CD4-positive, alpha-beta T cell (primary cell): ENCODE data around the gene TEKTIP1. TPM values are rescaled to one million over a fixed set of nuclear protein-coding genes. Genes with fewer than 3 reads are reported as not detected.

Experiments used
- ATAC-seq: fragments of 200-7000 bp; cut with Tn5 transposase; one replicate; pipeline ENCODE4 v1.10.0; 2022; ENCODE audit warnings: mild to moderate bottlenecking; ENCODE audit not compliant: poor library complexity
- CTCF ChIA-PET: fragments of 350-600 bp; sonication (Branson Sonifier 250); formaldehyde crosslinking; loops from one replicate; lab custom pipeline; 2021; ENCODE audit warnings: antibody characterized with exemption, inconsistent platforms; lab: Charles Lee
- POLR2A ChIA-PET: fragments of 350-600 bp; sonication (Branson Sonifier 250); formaldehyde crosslinking; loops from one replicate; lab custom pipeline; 2021; ENCODE audit warnings: antibody characterized with exemption, inconsistent platforms; lab: Charles Lee
- DNase-seq, 14 experiments: peaks; one replicate each; pipeline ENCODE4 v3.0.0-alpha.2; 2013 to 2020; ENCODE audit warnings: mixed read lengths in 2 of 14
- H3K27ac ChIP-seq, 2 donors: one replicate each; pipeline versions ENCODE4 v1.5.1 to v1.7.0; 2013; ENCODE audit warnings: low read length in 2 of 2, low read depth in 1 of 2, mild to moderate bottlenecking in 1 of 2
- H3K27me3 ChIP-seq, 2 experiments: 1 replicate in 1 of 2; 2 replicates in 1 of 2; pipeline versions ENCODE4 v1.6.1 to v1.7.0; 2013; ENCODE audit warnings: low read length in 2 of 2, control low read depth in 1 of 2, mild to moderate bottlenecking in 1 of 2, moderate library complexity in 1 of 2; ENCODE audit not compliant: insufficient read depth in 2 of 2, control insufficient read depth in 1 of 2
- H3K36me3 ChIP-seq: one replicate; pipeline ENCODE4 v1.6.1; 2013; ENCODE audit warnings: low read length, control low read depth; ENCODE audit not compliant: insufficient read depth
- H3K4me1 ChIP-seq: one replicate; pipeline ENCODE4 v1.6.1; 2013; ENCODE audit warnings: low read length, control low read depth; ENCODE audit not compliant: insufficient read depth
- H3K4me3 ChIP-seq: one replicate; pipeline ENCODE4 v1.5.1; 2013; ENCODE audit warnings: mild to moderate bottlenecking, low read length, moderate library complexity
- H3K9me3 ChIP-seq, 2 experiments: 1 replicate in 1 of 2; 2 replicates in 1 of 2; pipeline versions ENCODE4 v1.6.1 to v1.7.0; 2013; ENCODE audit warnings: low read length in 2 of 2, mild to moderate bottlenecking in 2 of 2, control low read depth in 1 of 2, moderate library complexity in 1 of 2; ENCODE audit not compliant: control insufficient read depth in 1 of 2, insufficient read depth in 1 of 2
- H3K27ac Mint-ChIP-seq: one replicate; pipeline ENCODE4 v1.8.0; 2020; ENCODE audit warnings: mixed read lengths
- H3K27me3 Mint-ChIP-seq: one replicate; pipeline ENCODE4 v1.8.0; 2021; ENCODE audit warnings: mixed read lengths
- H3K36me3 Mint-ChIP-seq: one replicate; pipeline ENCODE4 v1.8.0; 2021; ENCODE audit warnings: low read depth, mixed read lengths
- H3K4me1 Mint-ChIP-seq: one replicate; pipeline ENCODE4 v1.8.0; 2021; ENCODE audit warnings: low read depth, mixed read lengths
- H3K4me3 Mint-ChIP-seq: one replicate; pipeline ENCODE4 v1.8.0; 2020; ENCODE audit warnings: mild to moderate bottlenecking, mixed read lengths
- H3K9me3 Mint-ChIP-seq: one replicate; pipeline ENCODE4 v1.8.0; 2020; ENCODE audit warnings: mixed read lengths
- intact Hi-C, 2 experiments: fragments of 100-400 bp; cut with DNase I in 1 of 2; cut with micrococcal nuclease in 1 of 2; formaldehyde crosslinking; loops; one replicate each; pipeline versions ENCODE4 v1.15.1 to v1.9.0; 2023 to 2025; cut with DNase I, micrococcal nuclease
- total RNA-seq, 174 experiments: library from RNA in 2 of 174; stranded (reverse) in 2 of 174; gene quantifications; one replicate each; pipeline ENCODE4 v1.2.3 and lab custom pipeline; 2021 to 2026
- TF ChIP-seq, protein P1 (sequence below): fragments of 200-600 bp; IDR thresholded peaks from one replicate; pipeline ENCODE4 v1.8.0; 2022; ENCODE audit warnings: antibody characterized with exemption, mild to moderate bottlenecking

TEKTIP1 gene
- total RNA-seq, 2 experiments from 2014 or later, result 5.7 to 6.0 TPM

DNA sequence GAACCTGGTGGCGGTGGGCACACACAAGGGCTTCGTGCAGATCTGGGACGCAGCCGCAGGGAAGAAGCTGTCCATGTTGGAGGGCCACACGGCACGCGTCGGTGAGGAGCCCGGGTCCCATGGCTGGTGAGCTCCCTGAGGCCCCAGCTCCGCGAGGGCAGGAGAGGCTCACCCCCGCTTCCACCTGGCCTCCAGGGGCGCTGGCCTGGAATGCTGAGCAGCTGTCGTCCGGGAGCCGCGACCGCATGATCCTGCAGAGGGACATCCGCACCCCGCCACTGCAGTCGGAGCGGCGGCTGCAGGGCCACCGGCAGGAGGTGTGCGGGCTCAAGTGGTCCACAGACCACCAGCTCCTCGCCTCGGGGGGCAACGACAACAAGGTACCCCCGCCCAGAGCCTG lies 7.3 kb upstream of the TEKTIP1 start:
- H3K9me3 ChIP-seq, result no peaks in the 10 kb centered on the region
- no peak overlapping the region for H3K4me3 ChIP-seq
- no peaks in the 10 kb centered on the region for H3K27me3 Mint-ChIP-seq
- peaks cover 37% of the 10 kb centered on the region for H3K36me3 Mint-ChIP-seq
- POLR2A ChIA-PET, result no interaction called here
- H3K27ac Mint-ChIP-seq, result no peak overlapping the region
- intact Hi-C loops, result no loop called here
- H3K4me1 ChIP-seq, result no peaks in the 10 kb centered on the region
- ATAC-seq, result no peak
- TF ChIP-seq, protein P1, sequence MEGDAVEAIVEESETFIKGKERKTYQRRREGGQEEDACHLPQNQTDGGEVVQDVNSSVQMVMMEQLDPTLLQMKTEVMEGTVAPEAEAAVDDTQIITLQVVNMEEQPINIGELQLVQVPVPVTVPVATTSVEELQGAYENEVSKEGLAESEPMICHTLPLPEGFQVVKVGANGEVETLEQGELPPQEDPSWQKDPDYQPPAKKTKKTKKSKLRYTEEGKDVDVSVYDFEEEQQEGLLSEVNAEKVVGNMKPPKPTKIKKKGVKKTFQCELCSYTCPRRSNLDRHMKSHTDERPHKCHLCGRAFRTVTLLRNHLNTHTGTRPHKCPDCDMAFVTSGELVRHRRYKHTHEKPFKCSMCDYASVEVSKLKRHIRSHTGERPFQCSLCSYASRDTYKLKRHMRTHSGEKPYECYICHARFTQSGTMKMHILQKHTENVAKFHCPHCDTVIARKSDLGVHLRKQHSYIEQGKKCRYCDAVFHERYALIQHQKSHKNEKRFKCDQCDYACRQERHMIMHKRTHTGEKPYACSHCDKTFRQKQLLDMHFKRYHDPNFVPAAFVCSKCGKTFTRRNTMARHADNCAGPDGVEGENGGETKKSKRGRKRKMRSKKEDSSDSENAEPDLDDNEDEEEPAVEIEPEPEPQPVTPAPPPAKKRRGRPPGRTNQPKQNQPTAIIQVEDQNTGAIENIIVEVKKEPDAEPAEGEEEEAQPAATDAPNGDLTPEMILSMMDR, result no peak
- no peak for DNase-seq
- no peak overlapping the region for H3K27ac ChIP-seq
- no peaks in the 10 kb centered on the region for H3K27me3 ChIP-seq
- no peak overlapping the region for H3K4me3 Mint-ChIP-seq
- CTCF ChIA-PET, result no interaction called here
- no peaks in the 10 kb centered on the region for H3K4me1 Mint-ChIP-seq
- H3K9me3 Mint-ChIP-seq, result no peaks in the 10 kb centered on the region
- peaks cover 69% of the 10 kb centered on the region for H3K36me3 ChIP-seq

DNA sequence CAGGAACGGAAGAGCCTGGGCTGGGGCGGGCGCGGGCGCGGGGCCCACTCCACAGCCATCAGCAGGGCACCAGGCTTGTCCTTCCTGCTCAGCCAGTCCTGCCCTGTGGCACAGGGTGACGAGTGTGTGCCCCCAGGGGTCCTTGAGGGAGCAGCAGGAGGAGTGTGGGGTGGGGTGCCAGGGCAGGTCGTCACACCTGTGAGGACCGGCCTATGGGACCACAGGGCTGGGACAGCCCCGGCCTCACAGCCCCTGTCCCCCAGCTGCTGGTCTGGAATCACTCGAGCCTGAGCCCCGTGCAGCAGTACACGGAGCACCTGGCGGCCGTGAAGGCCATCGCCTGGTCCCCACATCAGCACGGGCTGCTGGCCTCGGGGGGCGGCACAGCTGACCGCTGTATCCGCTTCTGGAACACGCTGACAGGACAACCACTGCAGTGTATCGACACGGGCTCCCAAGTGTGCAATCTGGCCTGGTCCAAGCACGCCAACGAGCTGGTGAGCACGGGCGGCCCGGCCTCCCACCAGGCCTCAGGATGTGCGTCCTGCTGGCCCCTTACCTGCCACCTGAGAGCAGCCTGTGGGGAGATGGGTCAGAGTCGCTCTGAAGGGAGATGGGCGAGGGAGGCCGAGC lies 6.7 kb upstream of the TEKTIP1 start:
- TF ChIP-seq, protein P1, result no peak
- Histone ChIP-seq H3K4me3 (no peak overlapping the region), H3K27me3 (no peaks in the 10 kb centered on the region), H3K4me1 (no peaks in the 10 kb centered on the region), H3K36me3 (peaks cover 64% of the 10 kb centered on the region), H3K9me3 (no peaks in the 10 kb centered on the region), H3K27ac (no peak overlapping the region)
- H3K27ac Mint-ChIP-seq, result no peak overlapping the region
- CTCF ChIA-PET, result no interaction called here
- no peak overlapping the region for H3K4me3 Mint-ChIP-seq
- POLR2A ChIA-PET, result no interaction called here
- no peaks in the 10 kb centered on the region for H3K4me1 Mint-ChIP-seq
- intact Hi-C loops, result no loop called here
- no peak for DNase-seq
- peaks cover 34% of the 10 kb centered on the region for H3K36me3 Mint-ChIP-seq
- H3K9me3 Mint-ChIP-seq, result no peaks in the 10 kb centered on the region
- ATAC-seq, result no peak
- H3K27me3 Mint-ChIP-seq, result no peaks in the 10 kb centered on the region

DNA sequence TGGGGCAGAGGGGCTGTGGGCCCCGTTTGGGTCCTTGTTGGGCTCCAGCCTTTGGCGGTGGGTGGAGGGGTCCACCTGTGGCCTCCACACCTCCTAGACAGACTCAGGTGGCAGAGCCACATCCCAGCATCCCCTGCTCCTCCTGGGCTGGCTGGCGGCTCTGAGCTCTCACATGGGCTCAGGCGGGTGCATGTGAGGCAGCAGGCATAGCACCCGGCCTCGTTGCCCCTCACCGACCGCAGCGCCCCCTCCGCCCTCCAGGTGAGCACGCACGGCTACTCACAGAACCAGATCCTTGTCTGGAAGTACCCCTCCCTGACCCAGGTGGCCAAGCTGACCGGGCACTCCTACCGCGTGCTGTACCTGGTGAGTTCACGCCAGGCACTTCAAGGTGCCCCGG lies 5.9 kb upstream of the TEKTIP1 start:
- ATAC-seq (no peak), DNase-seq (no peak)
- no peaks in the 10 kb centered on the region for H3K27me3 Mint-ChIP-seq
- no peaks in the 10 kb centered on the region for H3K4me1 Mint-ChIP-seq
- intact Hi-C loops, result no loop called here
- peaks cover 56% of the 10 kb centered on the region for H3K36me3 ChIP-seq
- TF ChIP-seq, protein P1, result no peak
- H3K4me3 Mint-ChIP-seq, result no peak overlapping the region
- no peak overlapping the region for H3K27ac ChIP-seq
- H3K4me1 ChIP-seq, result no peaks in the 10 kb centered on the region
- CTCF ChIA-PET, result no interaction called here
- H3K36me3 Mint-ChIP-seq, result peaks cover 41% of the 10 kb centered on the region
- H3K27ac Mint-ChIP-seq, result no peak overlapping the region
- no peak overlapping the region for H3K4me3 ChIP-seq
- H3K9me3 Mint-ChIP-seq, result no peaks in the 10 kb centered on the region
- H3K27me3 ChIP-seq, result no peaks in the 10 kb centered on the region
- H3K9me3 ChIP-seq, result no peaks in the 10 kb centered on the region
- POLR2A ChIA-PET, result no interaction called here
